ENCODE data around the gene CC2D2A.

Gene CC2D2A

GRCh38 chr4:15521442-15522039 is 51.9 kb downstream of the CC2D2A start:
- no peak for DNase-seq

GRCh38 chr4:15525080-15525479 is 55.4 kb downstream of the CC2D2A start:
- DNase-seq: no peak

- DNase-seq: no peak
These were observed 57.4 kb downstream of the CC2D2A start for GRCh38 chr4:15526924-15527592.

- no peak for DNase-seq
These were observed 62.1 kb downstream of the CC2D2A start for GRCh38 chr4:15531792-15532191.

GRCh38 chr4:15533817-15534216 is 64.1 kb downstream of the CC2D2A start:
- DNase-seq: no peak

- DNase-seq: no peak
These were observed 65.9 kb downstream of the CC2D2A start for GRCh38 chr4:15535599-15535998.

GRCh38 chr4:15536552-15537499 is 67.1 kb downstream of the CC2D2A start:
- no peak for DNase-seq

- no peak for DNase-seq
These were observed 72.3 kb downstream of the CC2D2A start for GRCh38 chr4:15541941-15542340.

- DNase-seq: no peak
These were observed 73.1 kb downstream of the CC2D2A start for GRCh38 chr4:15542760-15543159.

- DNase-seq: no peak
These were observed 74.0 kb downstream of the CC2D2A start for GRCh38 chr4:15543537-15544247.

- no peak for DNase-seq
These were observed 74.6 kb downstream of the CC2D2A start for GRCh38 chr4:15544248-15544729.

GRCh38 chr4:15545371-15545770 is 75.7 kb downstream of the CC2D2A start:
- DNase-seq: no peak

GRCh38 chr4:15547392-15547791 is 77.7 kb downstream of the CC2D2A start:
- no peak for DNase-seq

- no peak for DNase-seq
These were observed 80.8 kb downstream of the CC2D2A start for GRCh38 chr4:15550491-15550890.

GRCh38 chr4:15551740-15552446 is 82.2 kb downstream of the CC2D2A start:
- no peak for DNase-seq

- no peak for DNase-seq
These were observed 83.1 kb downstream of the CC2D2A start for GRCh38 chr4:15552557-15553362.

- no peak for DNase-seq
These were observed 86.9 kb downstream of the CC2D2A start for GRCh38 chr4:15556511-15557092.

GRCh38 chr4:15557786-15558550 is 88.3 kb downstream of the CC2D2A start:
- no peak for DNase-seq

GRCh38 chr4:15558561-15558960 is 88.9 kb downstream of the CC2D2A start:
- no peak for DNase-seq

- DNase-seq: no peak
These were observed 92.4 kb downstream of the CC2D2A start for GRCh38 chr4:15562114-15562513.

Measured in NCI-H69 (cell line).